ENCODE results near the gene GFM1.

The GFM1 gene

GRCh38 chr3:158644345-158644908, at the start of gene GFM1:
Gene GFM1 (plus strand): TSS chr3:158644527. CDS start chr3:158644635, 108 bp downstream.
- in situ Hi-C loops (cut with MboI; ENCODE audit: low sequenced_read_pairs), result no loop called here

- in situ Hi-C loops (cut with MboI; ENCODE audit: low sequenced_read_pairs), result no loop called here
Measured at GRCh38 chr3:158600787-158601186, 43.5 kb upstream of the GFM1 start.

- in situ Hi-C loops (cut with MboI; ENCODE audit: low sequenced_read_pairs), result no loop called here
Measured at GRCh38 chr3:158602227-158602626, 42.1 kb upstream of the GFM1 start.

DNA sequence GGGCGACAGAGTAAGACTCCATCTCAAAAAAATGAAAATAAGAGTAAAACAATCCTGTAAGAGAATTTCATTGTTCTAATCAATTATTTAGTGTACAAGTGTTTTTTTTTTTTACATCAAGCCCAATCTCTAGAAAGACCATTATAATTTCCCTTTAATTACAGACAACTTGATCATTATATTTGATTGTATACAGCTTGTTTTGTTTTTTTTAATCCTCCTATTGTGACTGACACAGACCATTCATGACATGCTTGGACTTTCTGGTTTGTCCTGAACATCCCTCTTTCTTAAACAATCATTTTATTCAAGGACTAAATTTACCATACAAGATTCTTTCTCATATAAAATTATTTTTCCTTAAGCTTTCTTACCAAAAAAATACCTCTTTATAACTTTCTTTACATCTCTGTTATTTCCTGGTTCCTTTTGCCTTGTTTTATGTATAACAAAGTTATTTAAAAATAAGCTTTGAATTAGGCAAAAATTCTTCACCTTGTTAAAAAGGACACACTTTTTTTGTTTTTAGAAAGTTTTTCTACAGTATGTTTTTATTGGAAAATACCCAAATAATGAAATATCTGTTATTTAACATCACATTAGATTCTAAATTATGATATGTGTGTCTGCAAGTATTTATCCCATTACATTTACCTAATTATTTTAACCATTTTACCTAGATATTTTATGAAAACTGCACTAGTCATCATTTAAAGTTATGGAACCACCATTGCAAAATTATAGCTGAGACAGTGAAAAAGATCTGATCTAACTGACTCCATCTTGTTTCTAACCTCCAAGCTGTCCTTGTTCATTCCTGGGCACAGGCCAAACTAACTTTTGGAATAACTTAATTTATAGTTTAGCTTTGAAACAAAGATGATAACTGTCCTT, 26.1 kb upstream of the GFM1 start:
- in situ Hi-C loops (cut with MboI; ENCODE audit: low sequenced_read_pairs), result no loop called here

- in situ Hi-C loops (cut with MboI; ENCODE audit: low sequenced_read_pairs), result no loop called here
Measured at GRCh38 chr3:158625881-158626280, 18.4 kb upstream of the GFM1 start.

- in situ Hi-C loops (cut with MboI; ENCODE audit: low sequenced_read_pairs), result no loop called here
Measured at GRCh38 chr3:158631981-158632380, 12.3 kb upstream of the GFM1 start.

DNA sequence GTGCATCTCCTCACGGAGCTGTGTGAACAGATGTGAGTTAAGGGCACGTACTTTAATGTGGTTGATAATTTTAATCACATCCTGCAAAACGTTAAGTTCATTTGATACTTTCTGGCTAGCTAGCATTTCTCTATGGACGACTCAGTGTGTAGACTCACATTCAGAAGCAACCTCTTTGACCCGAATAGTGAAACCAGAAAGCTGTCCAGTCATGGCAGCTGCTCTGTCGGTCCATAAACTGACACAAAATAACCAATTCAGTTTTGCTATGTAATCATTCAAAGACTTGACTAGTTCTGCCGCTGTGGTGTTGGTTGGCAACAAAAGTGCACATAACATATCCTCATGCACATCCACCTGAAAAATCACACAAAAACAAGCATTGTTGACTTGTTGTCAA, 3.7 kb upstream of the GFM1 start:
- in situ Hi-C loops (cut with MboI; ENCODE audit: low sequenced_read_pairs), result no loop called here

GRCh38 chr3:158642005-158642404, 2.3 kb upstream of the GFM1 start:
- in situ Hi-C loops (cut with MboI; ENCODE audit: low sequenced_read_pairs), result no loop called here

- in situ Hi-C loops (cut with MboI; ENCODE audit: low sequenced_read_pairs), result no loop called here
Measured at GRCh38 chr3:158642474-158643210, 1.7 kb upstream of the GFM1 start.

- in situ Hi-C loops (cut with MboI; ENCODE audit: low sequenced_read_pairs), result no loop called here
Measured at GRCh38 chr3:158649791-158650190, 5.5 kb downstream of the GFM1 start.

- in situ Hi-C loops (cut with MboI; ENCODE audit: low sequenced_read_pairs), result no loop called here
Measured at GRCh38 chr3:158651192-158651591, 6.9 kb downstream of the GFM1 start.

- in situ Hi-C loops (cut with MboI; ENCODE audit: low sequenced_read_pairs), result no loop called here
Measured at GRCh38 chr3:158652463-158652862, 8.1 kb downstream of the GFM1 start.

DNA sequence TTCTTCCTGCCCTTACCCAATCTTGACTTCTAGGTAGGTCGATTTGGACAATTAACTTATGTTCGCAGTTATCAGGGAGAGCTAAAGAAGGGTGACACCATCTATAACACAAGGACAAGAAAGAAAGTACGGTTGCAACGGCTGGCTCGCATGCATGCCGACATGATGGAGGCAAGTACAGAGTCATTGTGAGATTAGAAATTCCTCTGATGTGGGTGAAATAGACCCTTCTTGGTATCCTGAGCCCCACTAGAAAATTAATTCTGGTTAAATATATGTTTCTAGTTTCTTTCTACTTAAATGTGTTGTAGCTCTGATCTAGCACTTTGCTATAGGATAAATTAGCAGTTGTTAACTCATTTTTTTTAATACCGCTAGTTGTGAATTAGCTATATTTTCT, 14.6 kb downstream of the GFM1 start:
- in situ Hi-C loops (cut with MboI; ENCODE audit: low sequenced_read_pairs), result no loop called here

GRCh38 chr3:158659454-158660237, 15.3 kb downstream of the GFM1 start:
- in situ Hi-C loops (cut with MboI; ENCODE audit: low sequenced_read_pairs), result no loop called here

DNA sequence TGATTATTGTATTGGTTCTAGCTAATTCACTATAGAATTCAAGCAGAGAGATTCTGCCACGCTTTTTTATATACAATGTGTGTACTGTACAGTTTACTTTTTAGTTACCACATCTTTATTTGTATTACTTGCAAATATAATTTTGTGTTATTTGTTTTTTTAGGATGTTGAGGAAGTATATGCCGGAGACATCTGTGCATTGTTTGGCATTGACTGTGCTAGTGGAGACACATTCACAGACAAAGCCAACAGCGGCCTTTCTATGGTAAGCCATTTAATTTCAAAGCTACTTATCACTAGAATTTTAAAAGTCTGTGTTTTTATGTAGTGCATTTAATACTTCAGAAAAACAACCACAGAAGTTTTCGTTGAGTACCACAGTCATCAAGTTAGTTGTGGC, 16.4 kb downstream of the GFM1 start:
- in situ Hi-C loops (cut with MboI; ENCODE audit: low sequenced_read_pairs), result no loop called here

DNA sequence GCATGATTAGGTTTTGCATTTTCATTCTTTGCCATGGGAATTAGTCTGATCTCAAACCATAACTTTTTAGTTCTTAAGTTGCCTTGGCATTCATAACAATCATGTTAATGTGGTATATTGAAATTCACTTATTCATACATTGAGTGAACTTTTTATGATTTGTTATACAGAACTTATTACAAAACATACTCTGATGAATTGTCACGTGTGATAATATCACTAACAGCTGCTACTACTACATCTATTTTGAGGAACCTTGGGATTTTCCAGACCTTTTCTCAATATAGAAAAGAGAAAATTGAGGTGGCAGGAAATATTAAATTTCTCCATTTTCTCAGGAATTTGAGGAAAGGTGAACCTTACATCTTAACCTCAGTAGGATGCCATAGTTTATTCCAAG, 18.9 kb downstream of the GFM1 start:
- in situ Hi-C loops (cut with MboI; ENCODE audit: low sequenced_read_pairs), result no loop called here

DNA sequence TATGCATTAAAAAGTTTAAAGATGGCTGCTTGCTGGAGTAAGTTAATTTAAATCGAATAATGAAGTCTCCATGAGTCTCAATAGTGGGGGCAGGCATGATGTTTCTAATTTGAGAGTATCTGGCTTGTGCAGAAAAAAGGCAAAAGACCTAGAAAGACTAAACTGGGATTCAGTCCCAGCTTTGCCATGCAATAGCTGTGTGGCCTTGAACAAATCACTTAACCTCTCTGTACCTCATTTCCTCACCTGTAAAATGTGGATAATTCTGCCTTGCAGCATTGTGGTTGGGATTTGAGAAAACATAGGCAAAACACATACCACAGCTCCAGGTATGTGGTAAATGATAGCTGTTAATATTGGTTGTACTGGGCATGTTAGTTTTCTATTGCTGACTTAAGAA, 19.5 kb downstream of the GFM1 start:
- in situ Hi-C loops (cut with MboI; ENCODE audit: low sequenced_read_pairs), result no loop called here

DNA sequence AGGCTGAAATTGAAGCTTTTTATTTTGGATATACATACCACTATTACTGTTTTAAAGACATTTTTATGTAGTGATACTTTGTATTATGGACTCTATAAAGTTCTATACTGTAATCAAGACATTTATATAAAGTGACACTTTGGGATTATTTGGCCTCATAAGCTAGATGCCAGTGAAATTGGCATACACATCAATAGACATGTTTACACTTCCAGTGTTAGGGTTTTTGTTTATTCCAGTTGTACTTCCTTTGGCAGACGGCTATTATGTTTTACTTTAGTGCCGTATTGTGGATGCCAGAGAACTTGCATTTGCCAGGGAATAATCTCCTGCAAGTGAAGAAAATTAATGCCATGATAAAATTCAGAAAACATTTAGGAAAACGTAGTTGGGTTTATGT, 22.1 kb downstream of the GFM1 start:
- in situ Hi-C loops (cut with MboI; ENCODE audit: low sequenced_read_pairs), result no loop called here

- in situ Hi-C loops (cut with MboI; ENCODE audit: low sequenced_read_pairs), result no loop called here
Measured at GRCh38 chr3:158668506-158668905, 24.2 kb downstream of the GFM1 start.

DNA sequence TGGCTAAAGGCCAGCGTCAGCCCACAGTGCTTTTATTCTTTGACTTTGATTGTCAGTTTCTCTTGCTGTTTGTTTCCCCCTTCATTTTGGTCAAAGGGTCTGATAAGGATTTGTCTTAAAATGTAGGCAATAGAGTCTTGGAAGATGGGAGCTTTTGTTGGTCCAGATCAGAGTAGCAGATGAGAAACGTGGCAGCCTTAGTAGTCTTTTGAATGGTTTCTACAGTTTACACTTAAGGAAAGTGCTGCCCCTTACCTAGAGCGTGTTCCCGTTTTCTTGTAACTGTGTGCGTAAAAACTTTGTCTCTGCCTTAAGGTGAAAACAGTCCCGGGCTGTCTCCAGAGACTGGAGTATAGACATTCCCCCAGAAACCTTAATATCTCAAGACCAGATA, 27.5 kb downstream of the GFM1 start:
- in situ Hi-C loops (cut with MboI; ENCODE audit: low sequenced_read_pairs), result no loop called here

All from HL-60/S4 treated with retinoic acid at 250 ng/mL for 4 days and 3 days (cell line).